CD4-positive, alpha-beta T cell treated with Interleukin-17A for 4 hours (primary cell): ENCODE data around the gene RSAD1.
"Not testable (repeated sequence)": the region's sequence is repeated elsewhere in the genome, so short reads cannot be mapped to it uniquely, and the experiment has no call there.

Source experiments
- DNase-seq: peaks from one replicate; pipeline ENCODE4 v3.0.0-alpha.2; 2020; ENCODE audit warnings: mixed read lengths

Gene RSAD1

DNA sequence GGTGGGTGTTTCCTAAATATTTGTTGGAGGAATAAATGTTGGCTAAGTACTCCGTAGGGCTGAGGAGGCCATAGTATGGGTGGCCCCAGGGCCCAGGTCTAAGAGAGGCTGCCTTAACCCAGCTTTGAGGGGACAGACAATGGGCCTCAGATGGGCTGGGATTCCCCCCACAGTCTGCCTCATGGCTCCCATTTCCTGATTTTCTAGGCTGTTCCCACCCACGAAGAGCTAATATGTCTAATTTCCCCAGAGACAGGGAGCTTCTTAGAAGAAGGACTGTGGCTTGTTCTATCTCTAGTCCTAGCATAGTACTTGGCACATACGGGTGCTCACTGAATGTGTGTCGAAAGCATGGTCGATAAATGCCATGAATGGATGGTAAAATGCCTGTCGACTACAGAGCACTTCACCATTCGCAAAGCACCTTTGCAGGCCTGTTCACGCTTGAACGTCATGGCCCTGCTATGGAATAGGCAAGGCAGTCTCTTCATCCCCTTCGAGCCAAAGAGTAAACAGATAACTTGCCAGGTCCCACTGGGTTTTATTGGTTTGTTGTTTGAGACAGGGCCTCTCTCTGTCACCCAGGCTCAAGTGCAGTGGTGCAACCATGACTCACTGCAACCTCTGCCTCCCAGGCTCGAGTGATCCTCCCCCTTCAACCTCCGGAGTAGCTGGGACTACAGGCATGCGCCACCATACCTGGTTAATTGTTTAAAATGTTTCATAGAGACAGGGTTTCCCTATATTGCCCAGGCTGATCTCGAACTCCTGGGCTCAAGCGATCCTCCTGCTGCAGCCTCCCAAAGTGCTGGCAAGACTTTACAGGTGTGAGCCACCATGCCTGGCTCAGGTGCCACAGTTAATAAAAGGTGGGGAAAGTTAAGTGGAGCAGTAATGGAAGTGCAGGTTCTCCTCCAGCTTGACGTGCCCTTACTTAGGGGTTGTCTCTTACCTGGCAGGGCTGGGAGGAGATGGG is 19.7 kb upstream of the RSAD1 start:
- no peak for DNase-seq

DNA sequence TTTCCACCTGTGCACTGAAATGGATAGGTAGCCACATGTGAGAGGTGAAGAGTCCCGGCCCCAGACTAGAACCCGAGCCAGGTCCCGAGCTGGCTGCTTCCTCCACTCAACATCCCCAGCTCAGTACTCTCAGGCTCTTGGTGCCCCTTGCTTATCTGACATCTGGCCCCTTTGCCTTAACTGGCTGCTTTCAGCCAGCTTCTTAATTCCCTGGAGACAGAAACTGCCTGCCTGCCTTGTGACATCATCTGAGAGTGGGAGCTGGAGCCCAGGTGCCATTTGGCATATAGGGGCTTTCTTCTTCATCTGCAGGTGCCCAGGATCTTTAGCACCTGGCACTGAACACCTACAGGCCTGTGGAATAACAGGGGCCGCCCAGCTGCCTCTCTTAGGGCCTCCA is 18.9 kb upstream of the RSAD1 start:
- no peak for DNase-seq

GRCh38 chr17:50460831-50461526 is 17.7 kb upstream of the RSAD1 start:
- no peak for DNase-seq

DNA sequence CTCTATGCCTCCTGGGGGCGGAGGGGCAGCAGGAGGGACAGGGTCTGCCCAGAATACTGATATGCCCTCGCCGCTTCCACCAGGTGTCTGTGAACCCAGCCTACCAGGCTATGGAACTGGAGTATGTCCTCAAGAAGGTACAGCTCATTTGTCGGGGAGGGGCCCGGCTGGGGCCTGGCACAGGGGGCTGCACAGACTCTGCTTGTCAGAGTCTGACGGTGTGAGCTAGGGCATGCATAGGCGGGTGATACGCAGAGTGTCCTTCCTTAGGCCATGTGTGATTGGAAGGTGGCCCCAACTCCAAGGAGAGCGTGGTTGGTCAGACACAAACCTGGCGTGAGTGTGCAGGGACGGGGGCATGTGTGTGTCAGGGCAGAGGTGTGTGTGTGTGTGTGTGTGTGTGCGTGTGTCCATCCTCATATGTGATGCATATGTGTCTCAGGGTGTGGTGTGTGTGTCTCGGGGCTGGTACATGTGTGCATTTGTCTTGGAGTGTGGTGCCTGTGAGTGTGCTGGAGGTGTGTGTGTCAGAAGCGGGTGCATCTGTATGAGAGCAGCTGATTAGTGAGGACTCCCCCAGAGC is 17.0 kb upstream of the RSAD1 start:
- no peak for DNase-seq

DNA sequence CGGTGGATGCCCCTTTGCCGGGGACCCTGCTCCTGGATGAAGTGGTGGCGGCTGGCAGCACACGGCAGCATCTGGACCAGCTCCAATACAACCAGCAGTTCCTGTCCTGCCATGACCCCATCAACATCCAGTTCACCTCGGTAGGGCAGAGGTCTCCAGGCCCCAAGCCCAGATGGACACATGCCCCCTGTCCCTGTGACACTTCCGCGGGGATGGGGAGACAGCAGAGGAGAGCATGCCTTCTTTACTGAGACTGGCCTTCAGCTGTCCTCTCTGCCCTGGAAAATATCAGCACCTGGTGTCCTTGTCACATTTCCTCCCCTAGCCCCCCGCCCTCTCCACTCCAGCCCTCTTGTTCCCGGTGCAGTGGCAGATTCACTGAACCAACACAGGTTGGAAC is 16.2 kb upstream of the RSAD1 start:
- DNase-seq: no peak

DNA sequence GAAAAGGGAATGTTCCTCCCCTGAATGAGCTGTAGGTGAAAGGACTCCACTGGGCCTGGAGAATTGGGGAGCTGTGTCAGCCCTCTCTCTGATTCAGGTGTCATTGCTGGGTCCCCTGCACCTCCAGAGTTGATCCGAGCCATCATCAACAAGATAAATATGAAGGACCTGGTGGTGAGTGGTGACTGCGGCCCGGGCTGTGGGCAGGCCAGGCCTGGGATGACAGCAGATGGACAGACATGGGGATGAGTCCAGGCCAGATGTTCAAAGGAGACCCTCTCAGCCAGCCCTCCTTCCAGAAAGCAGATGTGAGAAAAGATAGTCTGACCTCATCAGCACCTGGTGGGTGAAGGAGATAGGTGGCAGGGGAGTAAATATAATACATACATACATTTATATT is 14.5 kb upstream of the RSAD1 start:
- DNase-seq: no peak

GRCh38 chr17:50464736-50465135 is 13.9 kb upstream of the RSAD1 start:
- DNase-seq: no peak

DNA sequence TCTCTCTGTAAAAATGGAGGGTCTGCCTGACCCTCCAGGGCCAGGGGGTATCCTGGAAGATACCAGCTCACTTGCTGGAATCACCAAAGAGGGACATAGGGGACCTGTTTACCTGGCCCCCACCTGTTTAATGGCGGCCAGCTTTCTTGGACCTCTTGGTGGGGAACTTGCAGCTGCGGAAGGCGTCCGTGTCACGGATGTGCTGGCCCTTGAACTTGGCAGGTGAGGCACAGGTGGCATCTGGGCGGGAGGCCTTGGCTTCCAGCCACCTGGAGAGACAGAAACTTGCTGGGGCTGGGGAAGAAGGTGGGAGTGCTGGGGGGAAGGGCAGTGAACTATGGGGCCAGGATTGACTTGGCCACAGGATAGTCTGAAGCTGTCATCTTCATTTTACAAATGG is 13.5 kb upstream of the RSAD1 start:
- no peak for DNase-seq

- DNase-seq: no peak
These were observed 13.0 kb upstream of the RSAD1 start for GRCh38 chr17:50465635-50466034.

DNA sequence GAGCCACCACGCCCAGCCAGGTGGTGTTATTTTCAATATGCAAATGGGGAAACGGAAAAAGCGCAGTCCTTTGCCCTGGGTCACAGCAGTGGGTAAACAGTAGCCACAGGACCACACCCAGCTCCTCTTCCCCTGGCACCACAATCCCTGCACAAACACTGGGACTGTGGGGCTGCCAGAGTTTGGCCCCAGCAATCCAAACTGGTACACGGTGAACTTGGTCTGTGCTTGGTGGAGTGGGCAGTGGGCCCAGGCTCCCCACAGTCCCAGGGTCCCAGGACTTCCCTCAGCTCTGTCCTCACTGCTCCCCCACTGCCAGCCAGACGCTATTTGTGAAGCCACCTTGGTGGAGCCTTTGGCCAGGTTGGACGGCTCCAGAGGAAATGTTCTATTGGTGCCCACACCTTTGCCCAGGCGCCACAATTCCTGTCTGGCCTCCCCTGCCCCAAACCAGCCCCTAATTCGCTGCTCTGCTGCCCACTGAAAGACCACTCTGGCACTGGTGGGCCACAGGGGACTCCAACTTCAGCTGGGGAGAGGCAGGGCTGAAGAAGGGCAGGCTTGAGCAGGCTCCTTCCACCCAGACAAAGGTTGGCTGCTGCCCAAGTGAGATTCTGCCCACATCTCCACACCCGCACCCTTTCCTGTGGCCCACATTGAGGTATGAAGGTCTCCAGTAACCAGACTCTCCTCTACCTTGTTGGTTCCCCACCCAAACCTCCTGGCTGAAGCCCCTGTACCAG is 12.1 kb upstream of the RSAD1 start:
- no peak for DNase-seq

- no peak for DNase-seq
These were observed 11.4 kb upstream of the RSAD1 start for GRCh38 chr17:50467114-50467854.

DNA sequence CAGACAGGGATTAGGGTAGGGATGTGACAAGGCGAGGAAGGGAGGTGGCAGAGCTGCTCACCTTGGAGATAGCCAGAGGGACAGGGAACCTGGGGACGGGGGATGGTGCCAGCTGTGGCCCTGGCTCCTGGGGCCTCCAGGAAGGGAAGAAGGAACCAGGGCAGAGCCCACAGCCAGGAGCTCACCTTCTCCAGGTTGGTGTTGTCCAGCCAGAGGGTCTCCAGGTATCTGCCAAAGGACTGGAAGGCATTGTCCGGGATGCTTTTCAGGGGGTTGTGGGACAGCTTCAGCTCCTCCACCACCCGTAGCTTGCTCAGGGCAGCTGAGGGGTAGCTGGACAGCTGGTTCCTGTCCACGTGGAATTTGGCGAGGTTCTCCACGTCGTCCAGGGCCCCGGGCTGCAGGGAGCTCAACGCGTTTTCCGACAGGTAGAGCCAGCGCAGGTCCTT is 10.8 kb upstream of the RSAD1 start:
- no peak for DNase-seq

DNA sequence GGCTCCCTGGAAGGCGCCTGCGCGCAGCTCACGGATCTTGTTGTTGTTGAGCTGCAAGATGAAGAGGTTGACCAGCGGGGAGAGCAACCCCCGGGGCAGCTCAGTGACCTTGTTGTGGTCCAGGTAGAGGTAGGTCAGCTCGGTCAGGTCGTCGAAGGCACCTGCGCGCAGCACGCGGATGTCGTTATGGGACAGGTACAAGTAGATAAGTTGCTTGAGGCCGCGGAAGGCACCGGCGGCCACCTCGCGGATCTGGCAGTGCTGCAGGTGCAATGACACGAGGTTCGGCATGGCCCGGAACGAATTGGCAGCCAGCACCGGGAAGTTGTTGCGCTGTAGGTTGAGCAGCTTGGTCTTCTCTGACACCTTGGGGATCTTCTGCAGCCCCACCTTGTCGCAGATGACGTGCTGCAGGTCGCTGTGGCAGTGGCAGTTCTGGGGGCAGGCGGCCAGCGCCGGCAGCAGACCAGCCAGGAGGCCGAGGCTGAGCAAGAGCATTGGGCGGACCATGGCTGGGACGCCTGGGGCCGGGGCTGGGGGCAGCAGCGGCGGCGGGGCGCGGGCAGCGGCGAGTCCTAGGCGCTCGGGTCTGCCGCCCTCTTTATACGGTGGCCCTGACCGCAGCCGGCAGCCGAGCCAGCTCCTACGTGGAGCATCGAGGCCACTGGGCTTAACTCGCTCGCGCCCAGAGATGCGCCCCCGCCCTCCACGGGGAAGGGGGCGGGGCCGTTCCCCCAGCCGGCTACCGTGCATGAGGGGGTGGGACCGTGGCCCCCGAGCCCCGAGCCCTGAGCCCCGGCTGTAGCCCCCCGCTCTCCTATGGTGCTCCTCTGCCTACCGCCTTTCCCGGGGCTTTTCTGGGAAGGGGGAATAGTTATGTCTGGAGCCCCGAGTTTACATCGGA is 10.1 kb upstream of the RSAD1 start, which contains the start of gene CHAD:
TSS of gene CHAD (minus strand) at position 577 of the 904 bp plus-strand sequence. CDS start at position 510, 67 bp downstream.
- DNase-seq: peak; percentile 15

GRCh38 chr17:50469208-50469605 is 9.5 kb upstream of the RSAD1 start:
- DNase-seq: no peak

GRCh38 chr17:50469671-50470305 is 8.9 kb upstream of the RSAD1 start:
- DNase-seq: no peak

DNA sequence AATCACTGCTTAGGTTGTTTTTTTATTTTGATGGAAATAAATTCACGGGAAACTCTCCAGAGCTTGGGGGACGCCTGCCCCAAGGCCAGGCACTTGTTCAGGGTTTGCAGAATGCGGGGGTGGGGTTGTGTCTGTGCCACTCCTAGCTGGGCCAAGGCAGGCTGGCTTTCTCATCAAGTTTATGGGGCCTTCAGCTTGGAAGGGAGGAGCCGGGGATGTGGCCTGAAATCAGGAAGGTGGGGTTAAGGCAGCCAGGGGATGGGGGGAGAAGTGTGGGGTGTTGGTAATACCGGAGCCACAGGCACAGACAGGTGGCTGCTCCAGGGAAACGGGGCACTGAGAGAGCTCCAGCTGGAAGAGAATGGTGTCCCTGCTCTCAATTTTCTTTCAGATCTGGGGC is 8.2 kb upstream of the RSAD1 start:
- no peak for DNase-seq

DNA sequence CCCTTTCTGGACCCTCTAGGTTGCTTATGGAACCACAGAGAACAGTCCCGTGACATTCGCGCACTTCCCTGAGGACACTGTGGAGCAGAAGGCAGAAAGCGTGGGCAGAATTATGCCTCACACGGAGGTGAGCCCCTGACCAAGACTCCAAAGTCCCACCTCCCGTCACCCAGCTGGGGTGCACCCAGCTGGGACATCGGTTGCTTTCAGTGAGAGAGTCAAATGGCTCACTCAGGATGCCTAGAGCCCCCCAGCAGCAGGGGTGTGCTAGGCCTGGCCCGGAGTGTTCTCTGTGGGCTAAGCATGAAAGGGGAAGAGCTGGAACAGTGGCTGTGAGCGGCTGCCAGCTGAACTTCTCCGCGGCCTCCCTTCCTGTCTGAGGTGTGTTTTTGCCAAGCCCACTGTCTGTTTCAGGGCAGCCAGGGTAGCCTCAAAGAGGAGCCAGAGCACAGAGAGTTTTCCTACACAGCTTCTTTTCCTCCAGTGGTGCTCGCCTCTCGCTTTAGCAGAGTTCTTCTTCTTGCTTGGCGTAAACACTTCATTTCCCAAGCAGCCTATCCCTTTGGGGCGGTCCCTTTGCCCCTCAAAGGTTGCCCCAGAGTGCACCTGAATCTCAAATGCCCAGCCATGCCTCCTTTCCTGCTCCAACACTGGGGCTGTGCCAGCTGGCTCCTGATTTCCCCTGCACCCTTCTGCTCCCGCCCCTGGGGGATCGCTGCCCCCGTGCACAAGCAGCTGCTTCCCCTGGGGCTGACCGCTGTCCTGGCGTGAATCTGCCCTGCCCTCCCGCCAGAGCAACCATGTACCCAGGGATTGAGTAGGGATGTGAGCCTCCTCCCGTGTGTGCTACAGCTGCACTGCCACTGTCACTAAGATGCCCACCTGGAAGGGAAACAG is 7.4 kb upstream of the RSAD1 start:
- DNase-seq: no peak

DNA sequence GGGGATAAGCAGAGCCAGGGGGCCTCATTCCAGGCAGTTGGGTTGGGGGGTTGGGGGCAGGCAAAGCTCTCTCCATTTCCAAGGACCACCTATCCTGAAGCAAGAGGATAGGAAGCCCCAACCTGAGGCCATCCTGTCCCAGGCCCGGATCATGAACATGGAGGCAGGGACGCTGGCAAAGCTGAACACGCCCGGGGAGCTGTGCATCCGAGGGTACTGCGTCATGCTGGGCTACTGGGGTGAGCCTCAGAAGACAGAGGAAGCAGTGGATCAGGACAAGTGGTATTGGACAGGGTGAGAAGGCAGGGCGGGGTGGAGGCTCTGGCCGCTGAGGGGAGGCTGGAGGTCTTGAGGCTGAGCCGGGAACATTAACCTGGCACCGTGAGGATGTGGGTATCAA is 6.4 kb upstream of the RSAD1 start:
- DNase-seq: no peak

GRCh38 chr17:50472761-50473161 is 5.9 kb upstream of the RSAD1 start:
- DNase-seq: not testable (repeated sequence)
